H1 (cell line): ENCODE measurements around the gene PLCB2. TPM values are rescaled to one million over a fixed set of nuclear protein-coding genes. Genes with fewer than 3 reads are reported as not detected.
A peak's percentile ranks its signal among the peaks of the same experiment; 100 is the strongest.

Experiments used
- CTCF ChIA-PET: fragments of 300-600 bp; sonication (Branson Sonifier 250); formaldehyde crosslinking; loops from one replicate; lab custom pipeline; 2021; ENCODE audit not compliant: partially characterized antibody; lab: Charles Lee
- POLR2A ChIA-PET: fragments of 300-600 bp; sonication (Branson Sonifier 250); formaldehyde crosslinking; loops from one replicate; lab custom pipeline; 2021; ENCODE audit warnings: inconsistent platforms; ENCODE audit not compliant: partially characterized antibody; lab: Charles Lee
- DNase-seq, 2 experiments: peaks; one replicate each; pipeline versions ENCODE4 v3.0.0 to v3.0.0-alpha.2; 2010 to 2022; ENCODE audit warnings: low spot score in 2 of 2, low read depth in 1 of 2, mixed read lengths in 1 of 2
- FAIRE-seq: peaks from 2 replicates; lab custom pipeline; 2011; peaks lifted over from hg19 to GRCh38; lab: Jason Lieb, UNC
- H2AFZ ChIP-seq: 2 replicates; pipeline ENCODE4 v1.8.1; 2012; ENCODE audit warnings: low read length, inconsistent platforms
- H2AK5ac ChIP-seq: 2 replicates; pipeline ENCODE4 v1.6.1; 2013; ENCODE audit warnings: low read depth, low read length
- H2BK120ac ChIP-seq: replicated peaks from 2 replicates; pipeline ENCODE3; 2013; ENCODE audit warnings: low read depth, low read length, inconsistent platforms
- H2BK12ac ChIP-seq: 2 replicates; pipeline ENCODE4 v1.6.1; 2013; ENCODE audit warnings: low read depth, low read length
- H2BK15ac ChIP-seq: 2 replicates; pipeline ENCODE4 v1.6.1; 2013; ENCODE audit warnings: low read length
- H2BK20ac ChIP-seq: 2 replicates; pipeline ENCODE4 v1.6.1; 2013; ENCODE audit warnings: low read length
- H2BK5ac ChIP-seq: 2 replicates; pipeline ENCODE4 v1.6.1; 2013; ENCODE audit warnings: low read depth, low read length
- H3K14ac ChIP-seq: 2 replicates; pipeline ENCODE4 v1.6.1; 2013; ENCODE audit warnings: inconsistent platforms; ENCODE audit not compliant: insufficient read length
- H3K18ac ChIP-seq: 2 replicates; pipeline ENCODE4 v1.6.1; 2013; ENCODE audit warnings: low read length; ENCODE audit errors: extremely low read depth
- H3K23ac ChIP-seq: 2 replicates; pipeline ENCODE4 v1.6.1; 2013; ENCODE audit warnings: inconsistent platforms; ENCODE audit not compliant: insufficient read length
- H3K23me2 ChIP-seq: 2 replicates; pipeline ENCODE4 v1.6.1; 2013; ENCODE audit warnings: low read depth, low read length
- H3K27ac ChIP-seq: 2 replicates; pipeline ENCODE4 v1.6.1; 2011; ENCODE audit warnings: low read depth, low read length, inconsistent platforms
- H3K27me3 ChIP-seq, 4 experiments: replicated peaks in 1 of 4; 1 replicate in 1 of 4; 2 replicates in 3 of 4; pipeline versions ENCODE4 v1.6.1 to v1.8.1; 2011 to 2013; ENCODE audit warnings: low read length in 3 of 4, mild to moderate bottlenecking in 3 of 4, inconsistent platforms in 2 of 4, mixed read lengths in 2 of 4, moderate library complexity in 1 of 4; ENCODE audit not compliant: control insufficient read depth in 3 of 4, insufficient read depth in 3 of 4; ENCODE audit errors: extremely low read depth in 1 of 4
- H3K36me3 ChIP-seq, 4 experiments: 2 replicates each; pipeline versions ENCODE4 v1.6.1 to v1.8.1; 2011 to 2013; ENCODE audit warnings: mild to moderate bottlenecking in 4 of 4, low read length in 3 of 4, moderate library complexity in 2 of 4, control low read depth in 1 of 4, inconsistent platforms in 1 of 4; ENCODE audit not compliant: insufficient read depth in 4 of 4, control insufficient read depth in 2 of 4
- H3K4ac ChIP-seq: replicated peaks from 2 replicates; pipeline ENCODE3; 2013; ENCODE audit warnings: low read length, low read depth, mixed read lengths, inconsistent platforms; ENCODE audit not compliant: insufficient read length
- H3K4me1 ChIP-seq, 4 experiments: replicated peaks in 1 of 4; 1 replicate in 1 of 4; 2 replicates in 3 of 4; pipeline versions ENCODE4 v1.6.1 to v1.8.1; 2011 to 2013; ENCODE audit warnings: low read length in 3 of 4, inconsistent platforms in 2 of 4, mixed read lengths in 1 of 4; ENCODE audit not compliant: insufficient read depth in 4 of 4, control insufficient read depth in 3 of 4
- H3K4me2 ChIP-seq, 2 experiments: 2 replicates each; pipeline versions ENCODE4 v1.6.1 to v1.8.1; 2011 to 2013; ENCODE audit warnings: low read depth in 2 of 2, low read length in 2 of 2, control low read depth in 1 of 2, inconsistent platforms in 1 of 2, mild to moderate bottlenecking in 1 of 2; ENCODE audit not compliant: insufficient read depth in 1 of 2
- H3K4me3 ChIP-seq, 4 experiments: fragments of 200-600, 300-600 bp in 1 of 4; sonication (generic), shearing (Covaris generic), sonication (Bioruptor Twin) in 1 of 4; 2 replicates each; pipeline versions ENCODE4 v1.5.1 to v1.8.1; 2011 to 2016; ENCODE audit warnings: low read length in 4 of 4, low read depth in 3 of 4, control low read depth in 2 of 4, inconsistent platforms in 2 of 4, mild to moderate bottlenecking in 2 of 4, mixed read lengths in 1 of 4, moderate library complexity in 1 of 4; ENCODE audit not compliant: insufficient read depth in 2 of 4; ENCODE audit errors: extremely low read depth in 1 of 4
- H3K56ac ChIP-seq: replicated peaks from 2 replicates; pipeline ENCODE3; 2013; ENCODE audit warnings: low read depth, mild to moderate bottlenecking, mixed read lengths, low read length, inconsistent platforms; ENCODE audit not compliant: insufficient read length
- H3K79me1 ChIP-seq: 2 replicates; pipeline ENCODE4 v1.6.1; 2013; ENCODE audit warnings: low read depth, low read length, control low read depth
- H3K79me2 ChIP-seq, 2 experiments: 2 replicates each; pipeline versions ENCODE4 v1.6.1 to v1.8.1; 2012 to 2013; ENCODE audit warnings: low read length in 2 of 2, mild to moderate bottlenecking in 2 of 2, inconsistent platforms in 1 of 2; ENCODE audit not compliant: insufficient read depth in 2 of 2, control insufficient read depth in 1 of 2
- H3K9ac ChIP-seq, 4 experiments: replicated peaks in 1 of 4; 1 replicate in 1 of 4; 2 replicates in 3 of 4; pipeline versions ENCODE4 v1.6.1 to v1.8.1; 2011 to 2013; ENCODE audit warnings: low read depth in 3 of 4, low read length in 3 of 4, control low read depth in 2 of 4, mild to moderate bottlenecking in 2 of 4, moderate library complexity in 2 of 4, inconsistent platforms in 1 of 4; ENCODE audit errors: extremely low read depth in 1 of 4
- H3K9me3 ChIP-seq, 2 experiments: 2 replicates each; pipeline versions ENCODE4 v1.6.1 to v1.8.1; 2012 to 2013; ENCODE audit warnings: mild to moderate bottlenecking in 2 of 2, moderate library complexity in 2 of 2, control low read depth in 1 of 2, inconsistent platforms in 1 of 2, low read depth in 1 of 2, low read length in 1 of 2, mixed read lengths in 1 of 2; ENCODE audit not compliant: insufficient read depth in 2 of 2
- H4K20me1 ChIP-seq, 2 experiments: replicated peaks in 1 of 2; 2 replicates each; pipeline versions ENCODE3 to v1.8.1; 2011 to 2013; ENCODE audit warnings: inconsistent platforms in 2 of 2, low read length in 2 of 2, mild to moderate bottlenecking in 1 of 2; ENCODE audit not compliant: insufficient read depth in 2 of 2, control insufficient read depth in 1 of 2
- H4K5ac ChIP-seq: 2 replicates; pipeline ENCODE4 v1.6.1; 2013; ENCODE audit warnings: low read length, low read depth, mixed read lengths, inconsistent platforms; ENCODE audit not compliant: insufficient read length
- H4K8ac ChIP-seq: 2 replicates; pipeline ENCODE4 v1.8.0; 2013; ENCODE audit warnings: mild to moderate bottlenecking, moderate library complexity, low read length, inconsistent platforms; ENCODE audit not compliant: insufficient read depth; ENCODE audit errors: extremely low read depth
- H4K91ac ChIP-seq: replicated peaks from 2 replicates; pipeline ENCODE3; 2013; ENCODE audit warnings: low read length, mixed read lengths, inconsistent platforms; ENCODE audit not compliant: insufficient read length
- CEBPB ChIP-seq: IDR thresholded peaks from 2 replicates; pipeline ENCODE4 v1.6.1; 2012; ENCODE audit warnings: low read depth, low read length
- EP300 ChIP-seq, 2 experiments: IDR thresholded peaks; 1 replicate in 1 of 2; 2 replicates in 1 of 2; pipeline ENCODE4 v1.6.1; 2011 to 2012; ENCODE audit warnings: low read depth in 2 of 2, low read length in 2 of 2, mild to moderate bottlenecking in 2 of 2, borderline replicate concordance in 1 of 2, inconsistent platforms in 1 of 2, moderate library complexity in 1 of 2
- RAD21 ChIP-seq, 2 experiments: IDR thresholded peaks in 1 of 2; conservative IDR thresholded peaks in 1 of 2; 2 replicates each; pipeline ENCODE4 v1.6.1; 2011; ENCODE audit warnings: low read depth in 2 of 2, low read length in 2 of 2, improper control_type of control experiment in 1 of 2, inconsistent platforms in 1 of 2, mild to moderate bottlenecking in 1 of 2, moderate library complexity in 1 of 2
- RBBP5 ChIP-seq: IDR thresholded peaks from 2 replicates; pipeline ENCODE4 v1.7.1; 2012; ENCODE audit warnings: low read depth, mild to moderate bottlenecking, inconsistent platforms, low read length, moderate library complexity, borderline replicate concordance
- SIRT6 ChIP-seq: IDR thresholded peaks from one replicate; pipeline ENCODE4 v1.7.1; 2012; ENCODE audit warnings: low read length, inconsistent platforms
- WGBS, 2 experiments: shearing (Covaris generic) in 1 of 2; methylation state at CpG; one replicate each; pipeline versions ENCODE4 v1.1.6 to v1.1.7; 2013 to 2015; ENCODE audit warnings: low lambda C conversion rate in 2 of 2, mixed read lengths in 2 of 2, inconsistent platforms in 1 of 2, low coverage in 1 of 2, missing lambda C conversion rate in 1 of 2; ENCODE audit not compliant: insufficient replicate concordance in 2 of 2, insufficient coverage in 1 of 2, insufficient read length in 1 of 2; ENCODE audit errors: extremely low coverage in 1 of 2, missing lambda C conversion rate in 1 of 2; 5-methylcytosine and 5-hydroxymethylcytosine counted together
- polyA plus RNA-seq, 7 experiments: library from polyadenylated mRNA; depleted of rRNA in 3 of 7; stranded (reverse) in 5 of 7; unstranded in 2 of 7; fragments of >200 nt in 5 of 7; fragments of 200-250 nt in 2 of 7; gene quantifications; 1 replicate in 5 of 7; 2 replicates in 1 of 7; 4 replicates in 1 of 7; pipeline versions ENCODE4 v1.2.1 to v1.2.3, GENCODE V29; 2011 to 2013; ENCODE audit warnings: missing spikeins in 2 of 7, mixed read lengths in 2 of 7
- total RNA-seq: library from RNA; stranded (reverse); fragmentation: NEBNext Ultra II Directional; extraction: Animal tissue kit (Norgen Biotek cat#: 25700); gene quantifications from 2 replicates; pipeline ENCODE4 v1.2.1, GENCODE V29; 2021
- TF ChIP-seq, protein P1 (sequence below), 3 experiments: IDR thresholded peaks; 1 replicate in 2 of 3; 2 replicates in 1 of 3; pipeline versions ENCODE4 v1.5.1 to v1.6.1; 2011; ENCODE audit warnings: low read length in 3 of 3, mild to moderate bottlenecking in 3 of 3, inconsistent platforms in 2 of 3, low read depth in 1 of 3, moderate library complexity in 1 of 3; ENCODE audit not compliant: insufficient read depth in 1 of 3; ENCODE audit errors: control extremely low read depth in 1 of 3
- TF ChIP-seq, protein P2 (sequence below): IDR thresholded peaks from 2 replicates; pipeline ENCODE4 v1.6.1; 2012; ENCODE audit warnings: inconsistent platforms

The PLCB2 gene
- total and polyA plus RNA-seq, 2 of the 8 experiments (the other 6 are each of a cell fraction or from before 2014, with no cell fraction given), result 7.2 to 8.4 TPM

DNA sequence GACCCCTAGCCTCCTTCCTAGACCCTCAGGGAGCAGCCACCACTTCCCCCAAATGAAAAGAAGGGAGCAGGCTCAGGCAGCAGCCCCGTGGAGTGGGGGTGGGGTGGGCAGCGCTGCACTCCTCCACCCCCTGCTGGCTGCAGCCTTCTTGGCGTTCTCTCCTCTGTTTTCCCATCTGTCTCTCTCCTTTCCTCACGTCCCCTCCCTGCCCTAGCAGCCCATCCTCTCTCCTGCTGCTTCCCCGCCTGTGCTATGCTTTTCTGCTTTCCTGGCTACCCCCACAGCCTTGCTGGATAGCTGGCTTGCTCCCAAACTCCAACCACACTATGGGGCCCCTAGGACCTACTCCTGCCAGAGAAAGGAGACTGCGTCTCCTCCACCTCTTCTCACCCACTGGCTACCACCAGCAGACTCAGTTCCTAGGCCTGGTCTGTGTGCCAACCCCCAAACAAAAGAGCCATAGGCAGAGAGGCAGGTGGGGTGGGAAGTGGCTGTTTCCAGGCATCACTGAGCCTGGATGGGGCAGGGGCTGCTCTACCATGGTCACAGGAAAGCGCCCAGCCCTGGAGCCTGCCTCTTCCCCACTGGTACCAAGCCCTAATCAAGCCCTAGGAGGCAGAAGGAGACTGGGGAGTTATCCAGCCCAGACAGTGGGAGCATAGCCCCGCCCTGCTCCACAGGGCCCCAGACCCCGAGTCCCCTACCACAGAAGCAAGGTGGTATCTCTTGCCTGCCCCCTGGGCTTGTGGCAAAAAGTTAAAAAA lies 46.9 kb upstream of the PLCB2 start:
- DNase-seq (peak in 1 of 2 experiments; percentile 74), FAIRE-seq (no peak)
- peaks cover 0 to 14% (median 8%) of the 10 kb centered on the region in 4 experiments; a peak in 3 of 7 replicates for H3K27me3 ChIP-seq
- no peaks in the 10 kb centered on the region for H3K36me3 ChIP-seq
- peak overlapping the region in 1 of 4 experiments; percentile 20; a peak in 1 of 8 replicates for H3K4me3 ChIP-seq
- no peak overlapping the region for H2AK5ac ChIP-seq
- H3K23ac ChIP-seq, result no peak overlapping the region
- no peaks in the 10 kb centered on the region for H3K79me2 ChIP-seq
- H3K4me1 ChIP-seq, result peaks cover 11 to 27% (median 18%) of the 10 kb centered on the region in 4 experiments
- H2BK120ac ChIP-seq, result no peak overlapping the region
- no peak overlapping the region for H3K4ac ChIP-seq
- 0 out of 2 replicates have a peak overlapping the region, but pooled peaks have one; percentile 40 for H2BK20ac ChIP-seq
- CTCF ChIA-PET, result interaction anchor here (0.6 to 27.4 kb wide), 12 partner anchors 11 to 308 kb away, joined by 3 to 452 read pairs (median 3); partner anchors contain the start of gene CCDC9B
- 38% methylated on average over 9 of the region's 9 CpGs; no CpG with 5 or more reads in 1 of the 2 experiments for WGBS, 2 experiments
- no peak overlapping the region for H3K14ac ChIP-seq
- no peak overlapping the region for H2AFZ ChIP-seq
- no peak overlapping the region for H4K8ac ChIP-seq
- H3K18ac ChIP-seq, result peak overlapping the region; percentile 13; the same call in 1 of the 2 replicates
- POLR2A ChIA-PET, result interaction anchor here (1.2 to 1.4 kb wide), 3 partner anchors 9 to 115 kb away, joined by 3 read pairs; no protein-coding TSS in a partner anchor
- H3K9me3 ChIP-seq, result no peaks in the 10 kb centered on the region
- peak overlapping the region; percentile 25 to 49 for H3K4me2 ChIP-seq
- no peak overlapping the region for H3K9ac ChIP-seq
- H3K56ac ChIP-seq, result no peak overlapping the region
- no peak overlapping the region for H3K27ac ChIP-seq
- peaks cover 0 to 2% of the 10 kb centered on the region in 2 experiments for H4K20me1 ChIP-seq
- no peaks in the 10 kb centered on the region for H3K79me1 ChIP-seq
- peak overlapping the region; percentile 95; the same call in 1 of the 2 replicates for H2BK15ac ChIP-seq
- peaks cover 11% of the 10 kb centered on the region for H3K23me2 ChIP-seq
- H2BK12ac ChIP-seq, result peak overlapping the region; percentile 51; the same call in 1 of the 2 replicates
- peak overlapping the region; percentile 20; the same call in 1 of the 2 replicates for H2BK5ac ChIP-seq
- H4K91ac ChIP-seq, result no peak overlapping the region
- H4K5ac ChIP-seq, result peak overlapping the region; percentile 10
- TF ChIP-seq CEBPB (no peak), RBBP5 (0 out of 2 replicates have a peak, but pooled peaks have one; percentile 30), EP300 (IDR thresholded peaks at IDR 0.05; ENCODE audit: borderline replicate concordance in 1 of 2, low read depth in 2 of 2, low read length in 2 of 2) (no peak), SIRT6 (no peak), RAD21 (IDR thresholded peaks at IDR 0.05 in 1 of 2, conservative IDR thresholded peaks at IDR 0.05 in 1 of 2; ENCODE audit: low read depth in 2 of 2, low read length in 2 of 2) (0 out of 4 replicates have a peak, but pooled peaks of 1 of the 2 experiments have one; percentile 5)
- TF ChIP-seq, protein P1, sequence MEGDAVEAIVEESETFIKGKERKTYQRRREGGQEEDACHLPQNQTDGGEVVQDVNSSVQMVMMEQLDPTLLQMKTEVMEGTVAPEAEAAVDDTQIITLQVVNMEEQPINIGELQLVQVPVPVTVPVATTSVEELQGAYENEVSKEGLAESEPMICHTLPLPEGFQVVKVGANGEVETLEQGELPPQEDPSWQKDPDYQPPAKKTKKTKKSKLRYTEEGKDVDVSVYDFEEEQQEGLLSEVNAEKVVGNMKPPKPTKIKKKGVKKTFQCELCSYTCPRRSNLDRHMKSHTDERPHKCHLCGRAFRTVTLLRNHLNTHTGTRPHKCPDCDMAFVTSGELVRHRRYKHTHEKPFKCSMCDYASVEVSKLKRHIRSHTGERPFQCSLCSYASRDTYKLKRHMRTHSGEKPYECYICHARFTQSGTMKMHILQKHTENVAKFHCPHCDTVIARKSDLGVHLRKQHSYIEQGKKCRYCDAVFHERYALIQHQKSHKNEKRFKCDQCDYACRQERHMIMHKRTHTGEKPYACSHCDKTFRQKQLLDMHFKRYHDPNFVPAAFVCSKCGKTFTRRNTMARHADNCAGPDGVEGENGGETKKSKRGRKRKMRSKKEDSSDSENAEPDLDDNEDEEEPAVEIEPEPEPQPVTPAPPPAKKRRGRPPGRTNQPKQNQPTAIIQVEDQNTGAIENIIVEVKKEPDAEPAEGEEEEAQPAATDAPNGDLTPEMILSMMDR (IDR thresholded peaks at IDR 0.05; ENCODE audit: control extremely low read depth in 1 of 3, insufficient read depth in 1 of 3, low read depth in 1 of 3, low read length in 3 of 3), result peak; percentile 17 to 46 (median 38); a peak in 2 of 4 replicates
- TF ChIP-seq, protein P2, sequence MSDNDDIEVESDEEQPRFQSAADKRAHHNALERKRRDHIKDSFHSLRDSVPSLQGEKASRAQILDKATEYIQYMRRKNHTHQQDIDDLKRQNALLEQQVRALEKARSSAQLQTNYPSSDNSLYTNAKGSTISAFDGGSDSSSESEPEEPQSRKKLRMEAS, result 0 out of 2 replicates have a peak, but pooled peaks have one; percentile 35
